Body of pancreas (tissue), 4 donors: ENCODE data around the gene AK2.

Experiments
- CTCF ChIP-seq, 7 experiments: fragments of 450-650 bp in 4 of 7; fragments of 200-600 bp in 3 of 7; sonication (generic) in 3 of 7; IDR thresholded peaks; one replicate each; pipeline ENCODE4 v1.5.1; 2016 to 2019; ENCODE audit warnings: antibody characterized with exemption in 7 of 7
- POLR2A ChIP-seq, 3 donors: fragments of 450-650 bp; IDR thresholded peaks; one replicate each; pipeline ENCODE4 v1.6.1; 2016; ENCODE audit warnings: antibody characterized with exemption in 3 of 3, mild to moderate bottlenecking in 2 of 3

GRCh38 chr1:33036526-33037503, at the start of gene AK2:
- peak; percentile 39 to 87 (median 82) for TF ChIP-seq POLR2A (IDR thresholded peaks at IDR 0.05)
- peak in 1 of 7 experiments; percentile 1 for TF ChIP-seq CTCF (IDR thresholded peaks at IDR 0.05)
